SK-N-MC (cell line): ENCODE data around the gene MAML3.

Experiments used
- DNase-seq: peaks from one replicate; pipeline ENCODE4 v3.0.0-alpha.2; 2011; ENCODE audit warnings: low read depth, low spot score
- H3K27ac ChIP-seq: fragments of 200-600 bp; sonication (generic); 2 replicates; pipeline ENCODE4 v1.5.1; 2016; ENCODE audit warnings: mixed run types
- H3K36me3 ChIP-seq: fragments of 200-600 bp; sonication (generic); 2 replicates; pipeline ENCODE4 v1.6.1; 2017; ENCODE audit warnings: antibody characterized with exemption, low read length, mixed read lengths; ENCODE audit not compliant: insufficient read depth
- H3K4me3 ChIP-seq: fragments of 200-600 bp; sonication (generic); 2 replicates; pipeline ENCODE4 v1.5.1; 2016
- H3K9ac ChIP-seq: fragments of 200-600 bp; sonication (generic); 2 replicates; pipeline ENCODE4 v1.8.0; 2017; ENCODE audit warnings: mixed run types, mixed read lengths; ENCODE audit not compliant: insufficient read length
- H3K9me3 ChIP-seq: fragments of 200-600 bp; sonication (generic); 2 replicates; pipeline ENCODE4 v1.6.1; 2017; ENCODE audit warnings: low read depth, mild to moderate bottlenecking, antibody characterized with exemption, low read length, moderate library complexity, mixed read lengths
- EZH2 ChIP-seq: fragments of 200-600 bp; sonication (generic); IDR thresholded peaks from one replicate; pipeline ENCODE4 v1.6.1; 2017; ENCODE audit warnings: antibody characterized with exemption
- FOXP2 ChIP-seq: optimal IDR thresholded peaks from 2 replicates; pipeline ENCODE3; 2011; ENCODE audit warnings: mild to moderate bottlenecking, moderate library complexity; ENCODE audit not compliant: insufficient read depth; ENCODE audit errors: extremely low read length, control extremely low read depth
- POLR2AphosphoS5 ChIP-seq: IDR thresholded peaks from 2 replicates; pipeline ENCODE4 v1.6.1; 2012; ENCODE audit warnings: mild to moderate bottlenecking, low read depth, low read length, borderline replicate concordance

MAML3 gene

DNA sequence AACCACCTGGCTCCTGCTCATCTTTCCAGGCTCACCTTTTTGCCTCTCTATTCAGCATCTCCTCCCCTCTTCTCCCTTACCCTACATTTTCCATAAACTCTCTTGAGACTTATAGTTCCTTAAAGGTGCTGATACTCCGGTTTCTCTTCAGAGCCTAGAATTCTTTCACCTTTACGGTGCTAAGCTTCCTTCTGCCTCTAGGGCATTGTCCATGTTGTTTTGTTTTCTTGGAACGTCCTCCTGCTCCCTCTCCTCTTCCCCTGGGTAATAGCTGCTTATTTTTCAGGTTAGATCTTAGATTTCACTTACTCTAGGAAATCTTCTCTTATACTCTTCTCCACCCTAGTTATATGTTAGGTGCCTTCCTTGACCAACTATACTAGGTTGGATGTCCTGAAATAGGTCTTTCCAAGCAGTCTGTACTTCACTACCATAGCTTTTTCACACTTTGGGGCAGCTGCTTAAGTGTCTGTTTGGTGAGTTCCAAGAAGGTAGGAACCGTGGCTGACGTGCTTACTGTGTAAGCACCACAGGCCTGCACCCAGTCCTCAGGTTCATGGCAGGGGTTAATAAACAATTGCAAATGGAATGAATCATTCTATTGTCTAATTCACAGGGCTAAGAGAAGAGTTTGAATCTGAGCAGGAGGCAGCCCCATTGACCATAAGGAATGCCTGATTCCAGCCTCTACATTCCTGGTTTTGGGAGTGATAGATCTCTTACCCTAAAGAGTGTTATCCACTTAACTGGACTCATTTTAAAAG lies 260.8 kb downstream of the MAML3 start:
- Histone ChIP-seq H3K27ac (no peak overlapping the region), H3K9me3 (no peaks in the 10 kb centered on the region), H3K36me3 (no peaks in the 10 kb centered on the region), H3K9ac (no peak overlapping the region), H3K4me3 (no peak overlapping the region)
- TF ChIP-seq POLR2AphosphoS5: no peak
- no peak for TF ChIP-seq FOXP2
- TF ChIP-seq EZH2: no peak
- no peak for DNase-seq

DNA sequence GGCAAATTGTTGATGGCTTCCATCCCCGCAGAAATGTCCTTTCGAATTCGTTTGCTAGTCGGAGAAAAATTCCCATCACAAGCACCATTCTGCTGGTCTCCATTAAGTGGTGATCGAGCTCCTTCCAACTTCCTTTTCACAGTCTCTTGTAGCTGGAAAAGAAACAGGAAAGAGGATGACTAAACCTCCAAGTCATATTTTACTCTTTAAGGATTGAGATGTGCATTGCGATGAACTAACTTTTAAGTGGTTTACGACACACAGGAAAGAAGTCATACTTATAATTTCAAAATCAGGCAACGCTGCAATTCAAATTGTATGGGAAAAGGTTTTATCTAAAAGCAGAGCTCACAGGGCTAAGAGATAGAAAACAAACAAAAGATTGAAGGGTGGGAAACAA lies 263.2 kb downstream of the MAML3 start:
- Histone ChIP-seq H3K9ac (no peak overlapping the region), H3K4me3 (no peak overlapping the region), H3K27ac (no peak overlapping the region), H3K36me3 (no peaks in the 10 kb centered on the region), H3K9me3 (no peaks in the 10 kb centered on the region)
- no peak for DNase-seq
- no peak for TF ChIP-seq FOXP2

DNA sequence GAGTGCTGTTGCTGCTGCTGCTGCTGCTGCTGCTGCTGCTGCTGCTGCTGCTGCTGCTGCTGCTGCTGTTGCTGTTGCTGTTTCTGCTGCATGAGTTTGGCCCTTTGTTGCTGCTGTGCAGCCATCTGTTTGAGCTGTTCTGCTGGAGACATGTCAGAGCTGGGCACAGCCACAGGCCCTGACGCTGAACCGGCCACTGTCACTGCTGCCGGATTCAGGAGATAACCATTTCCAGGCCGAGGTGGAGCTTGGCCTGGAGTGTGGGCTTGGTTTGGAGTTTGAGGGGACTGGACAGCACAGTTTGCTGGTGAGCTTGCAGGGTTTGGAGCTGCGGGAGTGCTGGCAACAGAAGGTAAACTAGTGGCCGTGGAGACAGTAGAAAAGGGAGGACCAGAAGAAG lies 264.1 kb downstream of the MAML3 start:
- Histone ChIP-seq H3K27ac (no peak overlapping the region), H3K4me3 (no peak overlapping the region), H3K9ac (no peak overlapping the region), H3K36me3 (no peaks in the 10 kb centered on the region), H3K9me3 (no peaks in the 10 kb centered on the region)
- DNase-seq: no peak
- TF ChIP-seq EZH2: no peak
- no peak for TF ChIP-seq POLR2AphosphoS5
- no peak for TF ChIP-seq FOXP2

DNA sequence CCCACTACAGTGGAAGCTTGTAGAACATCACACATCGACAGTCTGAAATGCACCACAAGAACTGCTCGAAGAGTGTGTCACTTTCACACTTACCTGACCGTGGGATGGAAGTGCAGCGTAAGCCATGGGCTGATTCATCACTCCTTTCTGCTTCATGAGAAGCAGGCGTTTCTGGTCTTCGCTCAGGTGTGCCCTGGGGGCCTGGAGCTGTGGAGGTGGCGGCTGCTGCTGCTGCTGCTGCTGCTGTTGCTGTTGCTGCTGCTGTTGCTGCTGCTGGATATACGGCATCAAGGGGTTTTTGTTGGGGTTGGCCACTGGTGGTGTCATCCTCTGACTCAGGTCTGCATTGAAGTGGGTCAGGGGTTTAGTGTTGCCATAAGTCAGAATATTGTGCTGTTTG lies 264.7 kb downstream of the MAML3 start:
- Histone ChIP-seq H3K9ac (no peak overlapping the region), H3K36me3 (no peaks in the 10 kb centered on the region), H3K27ac (no peak overlapping the region), H3K9me3 (no peaks in the 10 kb centered on the region), H3K4me3 (no peak overlapping the region)
- no peak for DNase-seq
- no peak for TF ChIP-seq FOXP2
- TF ChIP-seq POLR2AphosphoS5: no peak
- no peak for TF ChIP-seq EZH2

DNA sequence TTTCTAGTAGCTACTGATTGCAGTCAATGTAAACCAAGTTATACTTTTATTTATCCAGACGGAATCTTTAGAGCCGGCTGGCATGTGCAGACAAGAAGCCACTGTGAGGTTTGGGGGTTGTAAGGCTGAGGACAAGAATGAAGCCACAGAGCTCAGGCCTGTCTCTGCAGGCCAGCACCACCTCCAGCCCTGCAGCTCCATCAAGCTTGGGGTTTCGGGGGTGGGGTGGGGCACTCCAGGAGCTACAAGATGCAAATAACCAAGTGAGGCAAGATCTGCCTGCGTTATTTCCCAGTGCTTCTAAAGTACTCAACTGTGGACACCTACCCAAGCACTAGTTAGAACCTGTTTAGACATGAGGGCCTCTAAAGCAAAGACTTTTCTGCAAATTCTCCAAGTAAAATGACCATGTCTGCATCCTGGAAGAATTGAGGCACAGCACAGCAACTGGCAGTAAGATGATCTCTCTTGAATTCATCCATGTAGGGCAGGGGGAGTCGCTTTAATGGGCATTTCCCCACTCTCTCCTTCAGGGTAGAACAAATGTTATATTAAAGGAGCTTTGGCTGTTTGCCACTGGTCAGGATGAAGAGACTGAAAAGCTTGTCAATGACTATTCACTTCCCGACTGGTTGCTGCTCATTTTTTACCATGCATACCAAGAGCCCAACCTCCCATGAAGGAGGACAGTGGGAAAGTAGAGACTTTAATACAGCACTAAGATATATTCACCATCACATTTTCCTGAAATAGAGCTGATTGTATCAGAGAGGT lies 265.8 kb downstream of the MAML3 start:
- Histone ChIP-seq H3K9me3 (no peaks in the 10 kb centered on the region), H3K9ac (no peak overlapping the region), H3K4me3 (no peak overlapping the region), H3K27ac (no peak overlapping the region), H3K36me3 (no peaks in the 10 kb centered on the region)
- TF ChIP-seq FOXP2 (no peak), EZH2 (no peak), POLR2AphosphoS5 (no peak)
- no peak for DNase-seq

DNA sequence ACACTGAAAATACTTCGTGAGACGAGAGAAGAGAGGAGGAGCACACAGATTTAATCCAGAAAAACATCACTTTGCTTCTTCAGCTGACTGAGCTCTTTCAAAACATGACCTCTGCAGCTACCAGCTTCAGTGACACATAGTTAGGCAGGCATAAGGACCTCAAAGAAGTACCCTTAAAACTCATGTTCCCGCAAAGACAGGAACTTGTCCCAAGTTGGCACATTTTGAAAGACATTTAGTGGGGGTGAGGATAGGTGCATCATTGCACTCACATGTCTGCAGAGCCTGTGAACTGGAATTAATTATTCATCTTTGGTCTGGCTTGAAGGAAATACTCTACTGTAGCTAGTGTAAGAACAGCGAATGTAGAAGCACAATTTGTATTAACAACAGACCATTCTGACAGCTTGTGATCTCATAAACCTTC lies 266.6 kb downstream of the MAML3 start:
- Histone ChIP-seq H3K4me3 (peak overlapping the region; percentile 29), H3K9ac (peak overlapping the region; percentile 32), H3K9me3 (no peaks in the 10 kb centered on the region), H3K36me3 (no peaks in the 10 kb centered on the region), H3K27ac (no peak overlapping the region)
- TF ChIP-seq EZH2 (no peak), POLR2AphosphoS5 (no peak), FOXP2 (no peak)
- DNase-seq: no peak

DNA sequence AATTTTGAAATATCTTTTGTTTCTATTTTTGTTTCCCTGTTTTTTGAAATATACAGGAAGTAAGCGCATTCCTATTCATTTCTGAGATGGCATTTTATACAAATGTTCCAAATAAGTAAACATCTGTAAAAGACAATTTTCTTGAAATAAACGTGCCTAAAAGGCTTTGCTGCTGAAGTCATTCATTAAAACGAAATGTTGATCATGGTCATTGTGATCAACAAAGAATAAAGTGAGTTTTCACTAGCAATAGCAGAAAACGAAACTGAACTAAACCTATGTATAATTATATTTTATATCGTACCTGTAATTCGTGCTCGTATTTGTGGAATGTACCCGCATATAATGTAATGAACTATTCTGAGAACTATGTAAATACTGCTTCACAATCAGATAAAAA lies 267.2 kb downstream of the MAML3 start:
- peak overlapping the region; percentile 32 for H3K9ac ChIP-seq
- no peak for DNase-seq
- no peaks in the 10 kb centered on the region for H3K9me3 ChIP-seq
- H3K36me3 ChIP-seq: no peaks in the 10 kb centered on the region
- TF ChIP-seq EZH2: no peak
- no peak for TF ChIP-seq POLR2AphosphoS5
- TF ChIP-seq FOXP2: no peak
- peak overlapping the region; percentile 2; the same call in 1 of the 2 replicates for H3K27ac ChIP-seq
- H3K4me3 ChIP-seq: peak overlapping the region; percentile 29

DNA sequence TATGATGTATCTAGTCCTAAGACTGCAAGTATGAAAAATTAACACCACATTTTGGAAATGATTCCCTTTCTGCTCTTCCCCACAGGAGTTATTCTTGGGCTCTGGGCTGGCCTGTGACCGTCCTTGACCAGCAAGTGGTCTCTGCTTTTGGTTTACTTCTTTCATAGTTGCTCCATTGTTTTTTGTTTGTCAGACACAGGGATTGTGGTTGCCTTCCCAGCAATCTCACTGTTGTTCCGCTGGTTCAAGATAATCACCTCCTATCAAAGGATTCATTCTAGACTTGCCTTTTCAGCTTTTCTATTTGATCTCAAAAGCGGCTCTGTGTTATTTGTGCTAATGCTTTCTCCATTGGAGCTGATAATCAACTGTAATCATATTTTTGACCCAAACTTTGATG lies 269.5 kb downstream of the MAML3 start:
- Histone ChIP-seq H3K9ac (no peak overlapping the region), H3K27ac (no peak overlapping the region), H3K9me3 (no peaks in the 10 kb centered on the region), H3K36me3 (no peaks in the 10 kb centered on the region), H3K4me3 (no peak overlapping the region)
- no peak for TF ChIP-seq FOXP2
- TF ChIP-seq POLR2AphosphoS5: no peak
- no peak for TF ChIP-seq EZH2
- DNase-seq: no peak
